Lower leg skin (tissue), 3 donors: Measurements from ENCODE around the gene RNH1.

Experiments
- CTCF ChIP-seq, 3 donors: fragments of 450-650 bp; IDR thresholded peaks; one replicate each; pipeline ENCODE4 v1.5.1; 2016; ENCODE audit warnings: antibody characterized with exemption in 3 of 3, mild to moderate bottlenecking in 3 of 3, moderate library complexity in 2 of 3
- POLR2A ChIP-seq, 2 donors: fragments of 450-650 bp; IDR thresholded peaks; one replicate each; pipeline ENCODE4 v1.6.1; 2016 to 2017; ENCODE audit warnings: antibody characterized with exemption in 2 of 2, mild to moderate bottlenecking in 1 of 2, moderate library complexity in 1 of 2

- TF ChIP-seq POLR2A (IDR thresholded peaks at IDR 0.05), result no peak
- no peak for TF ChIP-seq CTCF (IDR thresholded peaks at IDR 0.05)
Observed at GRCh38 chr11:450809-451451, 56.1 kb downstream of the RNH1 start.
